Mucosa of descending colon (tissue), 3 donors: ENCODE data around the gene RNF138. TPM values are rescaled to one million over a fixed set of nuclear protein-coding genes. Genes with fewer than 3 reads are reported as not detected.
"Not testable (repeated sequence)": the region's sequence is repeated elsewhere in the genome, so short reads cannot be mapped to it uniquely, and the experiment has no call there.

Experiments used
- ATAC-seq: fragments of 200-7000 bp; cut with Tn5 transposase; one replicate; pipeline ENCODE4 v1.9.1; 2020; ENCODE audit warnings: mild to moderate bottlenecking, moderate library complexity
- DNase-seq, 3 donors: peaks; one replicate each; pipeline ENCODE4 v3.0.0-alpha.2; 2020
- H3K36me3 ChIP-seq: fragments of 200-600 bp; one replicate; pipeline ENCODE4 v1.8.0; 2021; ENCODE audit warnings: low read depth, mild to moderate bottlenecking
- H3K4me1 ChIP-seq: fragments of 200-600 bp; one replicate; pipeline ENCODE4 v1.8.0; 2021; ENCODE audit warnings: low read depth, mild to moderate bottlenecking
- H3K4me3 ChIP-seq: fragments of 200-600 bp; one replicate; pipeline ENCODE4 v1.8.0; 2021; ENCODE audit warnings: mild to moderate bottlenecking
- H3K9me3 ChIP-seq: fragments of 200-600 bp; one replicate; pipeline ENCODE4 v1.8.0; 2021; ENCODE audit warnings: mild to moderate bottlenecking
- intact Hi-C, 2 donors: fragments of 100-400 bp; cut with DNase I in 1 of 2; cut with micrococcal nuclease in 1 of 2; formaldehyde crosslinking; loops; one replicate each; pipeline versions ENCODE4 v1.11.0 to v1.11.1; 2022; cut with DNase I, micrococcal nuclease
- total RNA-seq, 3 donors: library from RNA; stranded (reverse); fragmentation: NEBNext Ultra II Directional in 2 of 3; extraction: Animal tissue kit (Norgen Biotek cat#: 25700) in 2 of 3; gene quantifications; one replicate each; pipeline versions ENCODE4 v1.2.1 to v1.2.4, GENCODE V29; 2021 to 2023
- TF ChIP-seq, protein P1 (sequence below): fragments of 200-600 bp; IDR thresholded peaks from one replicate; pipeline ENCODE4 v1.8.0; 2022; ENCODE audit warnings: antibody characterized with exemption, mild to moderate bottlenecking
- donor health status: DM: no; HTN: no; CAD: no; lungs with moderate emphysema.
- donor health status: DM: no; HTN: no; CAD: no.
- donor health status: DM: no; HTN: yes; CAD: no.

RNF138 gene
- total RNA-seq, 3 donors from 2014 or later = 37.3 to 74.3 (median 45.7) TPM

DNA sequence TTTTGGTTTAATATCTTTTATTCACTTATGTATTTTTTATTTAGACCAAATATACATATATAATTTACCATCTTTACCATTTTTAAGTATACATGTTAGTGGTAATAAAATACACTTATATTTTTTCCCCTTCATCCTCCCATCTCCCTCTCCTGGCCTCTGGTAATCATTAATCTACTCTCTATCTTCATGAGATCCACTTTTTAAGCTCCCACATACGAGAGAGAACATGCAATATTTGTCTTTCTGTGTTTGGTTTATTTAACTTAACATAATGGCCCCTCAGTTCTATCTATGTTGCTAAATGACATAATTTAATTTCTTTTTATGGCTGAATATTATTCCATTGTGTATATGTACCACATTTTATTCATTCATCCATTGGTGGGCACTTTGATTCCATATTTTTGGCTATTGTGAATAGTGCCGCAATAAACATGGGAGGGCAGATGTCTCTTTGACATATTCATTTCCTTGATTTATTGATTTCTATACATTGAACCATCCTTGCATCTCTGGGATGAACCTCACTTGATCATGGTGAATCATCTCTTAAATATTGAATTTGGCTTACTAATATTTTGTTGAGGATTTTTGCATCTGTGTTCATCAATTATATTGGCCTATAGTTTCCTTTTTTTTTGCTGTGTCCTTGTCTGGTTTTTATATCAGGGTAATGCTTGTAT, 56.7 kb downstream of the RNF138 start:
- Histone ChIP-seq H3K4me3 (no peak overlapping the region), H3K9me3 (peaks cover 5% of the 10 kb centered on the region), H3K4me1 (no peaks in the 10 kb centered on the region), H3K36me3 (no peaks in the 10 kb centered on the region)
- intact Hi-C loops = no loop called here
- ATAC-seq = no peak
- TF ChIP-seq, protein P1, sequence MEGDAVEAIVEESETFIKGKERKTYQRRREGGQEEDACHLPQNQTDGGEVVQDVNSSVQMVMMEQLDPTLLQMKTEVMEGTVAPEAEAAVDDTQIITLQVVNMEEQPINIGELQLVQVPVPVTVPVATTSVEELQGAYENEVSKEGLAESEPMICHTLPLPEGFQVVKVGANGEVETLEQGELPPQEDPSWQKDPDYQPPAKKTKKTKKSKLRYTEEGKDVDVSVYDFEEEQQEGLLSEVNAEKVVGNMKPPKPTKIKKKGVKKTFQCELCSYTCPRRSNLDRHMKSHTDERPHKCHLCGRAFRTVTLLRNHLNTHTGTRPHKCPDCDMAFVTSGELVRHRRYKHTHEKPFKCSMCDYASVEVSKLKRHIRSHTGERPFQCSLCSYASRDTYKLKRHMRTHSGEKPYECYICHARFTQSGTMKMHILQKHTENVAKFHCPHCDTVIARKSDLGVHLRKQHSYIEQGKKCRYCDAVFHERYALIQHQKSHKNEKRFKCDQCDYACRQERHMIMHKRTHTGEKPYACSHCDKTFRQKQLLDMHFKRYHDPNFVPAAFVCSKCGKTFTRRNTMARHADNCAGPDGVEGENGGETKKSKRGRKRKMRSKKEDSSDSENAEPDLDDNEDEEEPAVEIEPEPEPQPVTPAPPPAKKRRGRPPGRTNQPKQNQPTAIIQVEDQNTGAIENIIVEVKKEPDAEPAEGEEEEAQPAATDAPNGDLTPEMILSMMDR = no peak
- DNase-seq = no peak

DNA sequence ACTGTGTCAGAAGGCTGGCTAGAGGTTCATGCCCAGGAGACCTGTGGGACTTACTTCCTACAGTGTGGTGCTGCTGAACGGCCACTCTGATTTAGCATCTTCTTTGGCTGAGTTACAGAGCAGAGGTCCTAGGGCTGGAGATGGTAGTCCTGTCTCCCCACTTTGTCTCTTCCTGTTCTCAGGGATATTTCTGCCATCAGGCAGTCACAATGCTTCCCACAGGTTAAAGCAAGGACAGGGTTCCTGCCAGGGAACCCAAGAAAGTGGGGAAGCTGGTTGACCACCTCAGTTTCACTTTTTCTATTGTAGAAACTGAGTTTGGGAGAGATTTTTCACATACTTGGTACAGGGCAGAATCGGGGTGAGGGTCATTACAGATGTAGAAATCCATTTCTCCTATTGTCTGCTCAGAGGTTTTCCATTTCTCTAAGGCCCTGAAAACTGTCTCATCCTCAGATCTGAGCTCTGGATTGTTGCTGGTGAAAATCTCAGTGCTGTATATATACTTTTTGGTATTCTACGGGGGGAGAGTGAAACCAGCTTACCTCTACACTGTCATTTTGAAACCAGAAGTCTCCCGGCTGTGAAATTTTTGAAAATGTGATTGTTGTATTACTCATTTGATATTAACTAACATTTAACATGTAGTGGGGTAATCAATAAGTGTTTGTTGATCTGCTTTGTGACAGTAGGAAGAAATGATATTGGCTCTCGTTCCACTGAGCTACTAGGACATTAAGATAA, 61.2 kb downstream of the RNF138 start:
- DNase-seq (no peak), ATAC-seq (no peak)
- Histone ChIP-seq H3K36me3 (no peaks in the 10 kb centered on the region), H3K4me1 (no peaks in the 10 kb centered on the region), H3K4me3 (no peak overlapping the region), H3K9me3 (peaks cover 5% of the 10 kb centered on the region)
- intact Hi-C loops = no loop called here
- TF ChIP-seq, protein P1 = no peak

DNA sequence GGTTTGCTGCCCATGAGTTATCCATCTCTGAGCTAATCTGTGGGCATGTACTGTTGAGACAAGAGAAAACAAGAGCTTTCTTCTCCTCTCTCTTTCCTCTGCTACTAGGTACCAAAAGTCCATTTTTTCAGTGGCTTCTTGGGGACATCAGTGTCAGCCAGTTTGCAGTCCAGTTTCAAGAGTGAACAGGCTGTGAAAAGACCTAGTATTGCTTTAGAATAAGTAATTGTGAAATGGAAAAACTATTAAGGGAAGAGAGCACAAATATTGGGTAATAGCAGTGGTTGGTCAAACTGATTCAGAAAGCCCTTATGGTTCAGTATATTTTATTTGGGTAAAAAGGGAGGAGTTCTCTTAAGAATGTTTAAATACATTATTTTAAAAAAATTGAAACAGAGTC, 65.2 kb downstream of the RNF138 start:
- H3K36me3 ChIP-seq = no peaks in the 10 kb centered on the region
- no peaks in the 10 kb centered on the region for H3K9me3 ChIP-seq
- DNase-seq = no peak
- TF ChIP-seq, protein P1 = no peak
- no peak overlapping the region for H3K4me3 ChIP-seq
- intact Hi-C loops = loop anchor here (5.0 kb wide), 3 partner anchors 115 to 395 kb away; partner anchors contain the start of gene GAREM1 (in 1 of the 2)
- H3K4me1 ChIP-seq = peaks cover 16% of the 10 kb centered on the region
- ATAC-seq = no peak

DNA sequence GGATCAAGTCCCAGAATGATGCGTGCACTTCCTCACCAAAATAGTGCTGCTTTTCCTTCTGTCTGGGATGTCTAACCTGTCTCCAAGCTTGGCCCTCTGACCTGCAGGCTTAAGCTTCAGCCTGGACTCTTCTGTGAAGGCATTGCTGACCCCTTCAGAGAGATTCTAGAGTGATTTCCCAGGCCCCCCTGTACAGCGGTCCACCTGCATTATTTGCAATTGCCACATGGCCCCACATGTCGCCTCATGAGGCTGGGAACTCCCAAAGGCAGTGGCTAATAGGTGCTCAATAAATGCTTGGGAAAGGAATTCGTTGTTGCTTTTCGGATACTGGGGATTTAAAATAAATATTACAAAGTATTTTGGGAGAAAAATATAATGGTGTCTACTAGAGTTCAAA, 65.9 kb downstream of the RNF138 start:
- Histone ChIP-seq H3K4me1 (peaks cover 16% of the 10 kb centered on the region), H3K9me3 (no peaks in the 10 kb centered on the region), H3K4me3 (no peak overlapping the region), H3K36me3 (no peaks in the 10 kb centered on the region)
- no peak for ATAC-seq
- DNase-seq = no peak
- TF ChIP-seq, protein P1 = no peak
- intact Hi-C loops = loop anchor here (5.0 kb wide), 3 partner anchors 115 to 395 kb away; partner anchors contain the start of gene GAREM1 (in 1 of the 2)

DNA sequence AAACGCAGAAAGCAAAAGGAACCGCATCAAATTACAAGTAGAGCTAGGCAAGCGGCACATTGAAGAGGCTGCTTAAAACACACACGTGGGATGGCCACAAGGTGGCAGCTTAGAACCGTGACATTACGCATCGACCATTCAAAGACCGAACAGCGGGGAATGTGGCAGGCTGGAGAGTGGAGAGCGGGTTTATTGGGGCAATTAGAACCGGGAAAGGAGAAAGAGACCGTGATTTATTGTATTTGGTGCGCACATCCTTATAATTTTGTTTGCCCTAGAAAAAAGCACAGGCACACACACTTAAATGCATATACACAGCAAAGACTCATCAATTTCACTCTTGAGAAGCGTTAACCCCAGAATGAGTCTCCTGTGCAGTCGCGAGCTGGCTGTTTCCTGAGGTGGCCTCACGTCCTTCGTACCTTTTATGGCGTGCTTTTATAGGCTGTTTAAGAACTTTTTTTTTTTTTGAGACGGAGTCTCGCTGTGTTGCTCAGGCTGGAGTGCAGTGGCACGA, 66.5 kb downstream of the RNF138 start:
- H3K9me3 ChIP-seq = no peaks in the 10 kb centered on the region
- intact Hi-C loops = loop anchor here (5.0 kb wide), 3 partner anchors 114 to 394 kb away; partner anchors contain the start of gene GAREM1 (in 1 of the 2)
- TF ChIP-seq, protein P1 = peak; percentile 66
- DNase-seq = peak; percentile 78 to 89 (median 84)
- H3K4me1 ChIP-seq = peaks cover 16% of the 10 kb centered on the region
- peak; percentile 90 for ATAC-seq
- H3K4me3 ChIP-seq = no peak overlapping the region
- H3K36me3 ChIP-seq = no peaks in the 10 kb centered on the region

DNA sequence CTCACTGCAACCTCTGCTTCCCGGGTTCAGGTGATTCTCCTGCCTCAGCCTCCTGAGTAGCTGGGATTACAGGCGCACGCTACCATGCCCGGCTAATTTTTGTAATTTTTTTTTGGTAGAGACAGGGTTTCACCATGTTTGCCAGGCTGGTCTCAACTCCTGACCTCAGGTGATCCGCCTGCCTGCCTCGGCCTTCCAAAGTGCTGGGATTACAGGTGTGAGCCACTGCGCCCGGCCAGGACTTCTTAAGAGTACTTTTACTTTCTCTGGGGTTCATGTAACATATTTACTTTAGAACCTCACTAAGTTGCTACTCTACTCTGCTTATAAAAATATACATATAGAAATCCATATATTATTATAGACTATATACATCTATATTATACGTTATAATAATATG, 67.0 kb downstream of the RNF138 start:
- DNase-seq = peak in 2 of 3 donors; percentile 33 to 59
- peak; percentile 6 for ATAC-seq
- intact Hi-C loops = loop anchor here (5.0 kb wide), 3 partner anchors 114 to 394 kb away; partner anchors contain the start of gene GAREM1 (in 1 of the 2)

More for the DNA sequence above, 67.0 kb downstream of the RNF138 start:
- not testable (repeated sequence) for H3K36me3 ChIP-seq, H3K9me3 ChIP-seq, H3K4me3 ChIP-seq
- H3K4me1 ChIP-seq = peaks cover 16% of the 10 kb centered on the region
